NCI-H1092 treated with DMSO at 0.1 percent for 48 hours (cell line): ENCODE results near the gene EXOSC1.
"Not testable (repeated sequence)": the region's sequence is repeated elsewhere in the genome, so short reads cannot be mapped to it uniquely, and the experiment has no call there.

ENCODE experiments used
- DNase-seq: peaks from one replicate; lab custom pipeline; 2025; lab: John Stamatoyannopoulos, UW

Gene EXOSC1

GRCh38 chr10:97445722-97446639 is at the start of gene EXOSC1, which contains the start of gene ZDHHC16:
Gene EXOSC1 (minus strand): TSS chr10:97446006. CDS start chr10:97445985, 21 bp downstream.
Gene ZDHHC16 (plus strand): TSS chr10:97446175. CDS start chr10:97451676, 5,501 bp downstream.
- DNase-seq: peak; percentile 90

GRCh38 chr10:97494863-97495506 is 49.2 kb upstream of the EXOSC1 start:
- DNase-seq: no peak

GRCh38 chr10:97494151-97494550 is 48.3 kb upstream of the EXOSC1 start:
- DNase-seq: no peak

- no peak for DNase-seq
Observed at GRCh38 chr10:97490592-97490991, 44.8 kb upstream of the EXOSC1 start.

GRCh38 chr10:97485647-97486281 is 40.0 kb upstream of the EXOSC1 start:
- DNase-seq: no peak

GRCh38 chr10:97483921-97484320 is 38.1 kb upstream of the EXOSC1 start:
- DNase-seq: no peak

- no peak for DNase-seq
Observed at GRCh38 chr10:97483506-97483905, 37.7 kb upstream of the EXOSC1 start.

GRCh38 chr10:97482381-97482780 is 36.6 kb upstream of the EXOSC1 start:
- no peak for DNase-seq

GRCh38 chr10:97481071-97481470 is 35.3 kb upstream of the EXOSC1 start:
- no peak for DNase-seq

- no peak for DNase-seq
Observed at GRCh38 chr10:97479939-97480338, 34.1 kb upstream of the EXOSC1 start.

GRCh38 chr10:97479410-97479809 is 33.6 kb upstream of the EXOSC1 start:
- not testable (repeated sequence) for DNase-seq

GRCh38 chr10:97475936-97476594 is 30.3 kb upstream of the EXOSC1 start:
- DNase-seq: no peak

GRCh38 chr10:97474918-97475317 is 29.1 kb upstream of the EXOSC1 start:
- no peak for DNase-seq

GRCh38 chr10:97468781-97469180 is 23.0 kb upstream of the EXOSC1 start:
- DNase-seq: not testable (repeated sequence)

GRCh38 chr10:97468162-97468561 is 22.4 kb upstream of the EXOSC1 start:
- DNase-seq: no peak

GRCh38 chr10:97466755-97467154 is 20.9 kb upstream of the EXOSC1 start:
- no peak for DNase-seq

GRCh38 chr10:97465982-97466381 is 20.2 kb upstream of the EXOSC1 start:
- no peak for DNase-seq

- no peak for DNase-seq
Observed at GRCh38 chr10:97464226-97464625, 18.4 kb upstream of the EXOSC1 start.

- peak; percentile 32 for DNase-seq
Observed at GRCh38 chr10:97463363-97464132, 17.7 kb upstream of the EXOSC1 start.

- DNase-seq: no peak
Observed at GRCh38 chr10:97462309-97462708, 16.5 kb upstream of the EXOSC1 start.

GRCh38 chr10:97459933-97460332 is 14.1 kb upstream of the EXOSC1 start:
- no peak for DNase-seq
